Fibroblast of villous mesenchyme (primary cell): Measurements from ENCODE around the gene QSOX2. TPM values are rescaled to one million over a fixed set of nuclear protein-coding genes. Genes with fewer than 3 reads are reported as not detected.

ENCODE experiments used
- DNase-seq: peaks from one replicate; pipeline ENCODE4 v3.0.0-alpha.2; 2010; ENCODE audit warnings: low read depth
- H3K4me3 ChIP-seq: 2 replicates; pipeline ENCODE4 v1.5.1; 2011; ENCODE audit warnings: low read depth, mild to moderate bottlenecking, low read length
- CTCF ChIP-seq: IDR thresholded peaks from 2 replicates; pipeline ENCODE4 v1.5.1; 2012; ENCODE audit warnings: low read depth, mild to moderate bottlenecking, low read length; ENCODE audit not compliant: insufficient read depth
- total RNA-seq: library from RNA; depleted of rRNA; stranded (reverse); fragments of >200 nt; gene quantifications from 2 replicates; pipeline ENCODE4 v1.2.3, GENCODE V29; 2012

The QSOX2 gene
- total RNA-seq, 1 donor = 15.1 TPM

- no peak for DNase-seq
- H3K4me3 ChIP-seq = no peak overlapping the region
- TF ChIP-seq CTCF = no peak
Measured at GRCh38 chr9:136230365-136230764, 15.2 kb downstream of the QSOX2 start.

GRCh38 chr9:136229096-136230065 is 16.2 kb downstream of the QSOX2 start:
- no peak for DNase-seq
- TF ChIP-seq CTCF = no peak
- no peak overlapping the region for H3K4me3 ChIP-seq

GRCh38 chr9:136228107-136228875 is 17.3 kb downstream of the QSOX2 start:
- no peak overlapping the region for H3K4me3 ChIP-seq
- peak; percentile 15 for DNase-seq
- TF ChIP-seq CTCF = no peak

- H3K4me3 ChIP-seq = no peak overlapping the region
- DNase-seq = no peak
- no peak for TF ChIP-seq CTCF
Measured at GRCh38 chr9:136226680-136227407, 18.8 kb downstream of the QSOX2 start.

GRCh38 chr9:136225748-136226679 is 19.6 kb downstream of the QSOX2 start:
- peak; percentile 36 for DNase-seq
- H3K4me3 ChIP-seq = no peak overlapping the region

More at GRCh38 chr9:136225748-136226679, 19.6 kb downstream of the QSOX2 start:
- peak; percentile 91 for TF ChIP-seq CTCF
